Right cardiac atrium (tissue), 5 donors: ENCODE data around the gene GGA2. TPM values are rescaled to one million over a fixed set of nuclear protein-coding genes. Genes with fewer than 3 reads are reported as not detected.
"Not testable (repeated sequence)": the region's sequence is repeated elsewhere in the genome, so short reads cannot be mapped to it uniquely, and the experiment has no call there.

Experiments used
- ATAC-seq, 2 donors: fragments of 200-7000 bp; cut with Tn5 transposase; one replicate each; pipeline versions ENCODE4 v1.8.0 to v1.9.1; 2020; ENCODE audit warnings: moderate library complexity in 2 of 2, mild to moderate bottlenecking in 1 of 2
- DNase-seq, 3 donors: peaks; one replicate each; pipeline ENCODE4 v3.0.0-alpha.2; 2020
- H3K27ac ChIP-seq: one replicate; pipeline ENCODE4 v1.5.1; 2013; ENCODE audit warnings: mild to moderate bottlenecking, low read length, control low read depth, moderate library complexity
- H3K27me3 ChIP-seq: one replicate; pipeline ENCODE4 v1.6.1; 2013; ENCODE audit not compliant: control insufficient read depth, insufficient read depth
- H3K4me1 ChIP-seq: one replicate; pipeline ENCODE4 v1.6.1; 2013; ENCODE audit warnings: low read length; ENCODE audit not compliant: control insufficient read depth, insufficient read depth
- H3K4me3 ChIP-seq: one replicate; pipeline ENCODE4 v1.5.1; 2013; ENCODE audit warnings: low read length, control low read depth
- H3K9me3 ChIP-seq: one replicate; pipeline ENCODE4 v1.6.1; 2013; ENCODE audit warnings: low read length; ENCODE audit not compliant: control insufficient read depth
- WGBS: extraction: QIAGEN DNeasy Blood & Tissue Kit; methylation state at CpG from one replicate; pipeline ENCODE4 v1.1.7; 2013; 5-methylcytosine and 5-hydroxymethylcytosine counted together
- intact Hi-C, 4 donors: fragments of 100-400 bp; cut with DNase I; formaldehyde crosslinking; loops; one replicate each; pipeline versions ENCODE4 v1.11.0 to v1.14.0; 2022 to 2023
- polyA plus RNA-seq: library from polyadenylated mRNA; stranded (reverse); fragments of 200-250 nt; gene quantifications from one replicate; pipeline ENCODE4 v1.2.3, GENCODE V29; 2013
- total RNA-seq, 4 donors: library from RNA; stranded (reverse); fragmentation: NEBNext Ultra II Directional; extraction: Animal tissue kit (Norgen Biotek cat#: 25700); gene quantifications; one replicate each; pipeline ENCODE4 v1.2.1, GENCODE V29; 2021
- donor health status: healthy with polysubstance abuse.
- donor health status: DM: no; HTN: yes; CAD: no.
- donor health status: DM: no; HTN: no; CAD: no.
- donor health status: DM: no; HTN: yes; CAD: no; lungs with severe emphysema.
- donor health status: DM: yes; HTN: yes; CAD: no.

The GGA2 gene
- total and polyA plus RNA-seq, 5 donors: 20.4 to 67.2 (median 55.7) TPM

DNA sequence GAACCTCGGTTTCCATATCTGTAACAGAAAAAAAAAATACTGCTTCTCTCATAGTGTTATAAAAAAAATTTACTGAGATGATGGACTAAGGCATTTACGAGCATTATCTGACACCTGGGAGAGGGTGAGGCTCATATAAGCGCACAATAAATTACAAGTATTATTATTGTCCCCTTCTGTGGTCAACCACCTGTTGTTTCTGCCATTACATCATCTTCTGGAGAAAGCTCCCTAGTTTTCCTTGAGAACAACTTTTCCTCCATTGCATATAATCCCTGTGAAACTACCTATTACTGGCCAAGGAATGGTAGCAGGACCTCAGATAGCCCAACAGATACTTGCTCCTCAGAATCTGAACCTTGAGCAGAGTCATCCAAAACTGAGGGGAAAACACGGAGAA lies 11.7 kb upstream of the GGA2 start:
- DNase-seq (no peak), ATAC-seq (no peak)
- WGBS: 95% methylated on average over 4 of the region's 4 CpGs
- intact Hi-C loops: no loop called here
- H3K4me3 ChIP-seq: no peak overlapping the region
- H3K4me1 ChIP-seq: no peaks in the 10 kb centered on the region
- no peaks in the 10 kb centered on the region for H3K27me3 ChIP-seq
- no peaks in the 10 kb centered on the region for H3K9me3 ChIP-seq
- H3K27ac ChIP-seq: no peak overlapping the region

DNA sequence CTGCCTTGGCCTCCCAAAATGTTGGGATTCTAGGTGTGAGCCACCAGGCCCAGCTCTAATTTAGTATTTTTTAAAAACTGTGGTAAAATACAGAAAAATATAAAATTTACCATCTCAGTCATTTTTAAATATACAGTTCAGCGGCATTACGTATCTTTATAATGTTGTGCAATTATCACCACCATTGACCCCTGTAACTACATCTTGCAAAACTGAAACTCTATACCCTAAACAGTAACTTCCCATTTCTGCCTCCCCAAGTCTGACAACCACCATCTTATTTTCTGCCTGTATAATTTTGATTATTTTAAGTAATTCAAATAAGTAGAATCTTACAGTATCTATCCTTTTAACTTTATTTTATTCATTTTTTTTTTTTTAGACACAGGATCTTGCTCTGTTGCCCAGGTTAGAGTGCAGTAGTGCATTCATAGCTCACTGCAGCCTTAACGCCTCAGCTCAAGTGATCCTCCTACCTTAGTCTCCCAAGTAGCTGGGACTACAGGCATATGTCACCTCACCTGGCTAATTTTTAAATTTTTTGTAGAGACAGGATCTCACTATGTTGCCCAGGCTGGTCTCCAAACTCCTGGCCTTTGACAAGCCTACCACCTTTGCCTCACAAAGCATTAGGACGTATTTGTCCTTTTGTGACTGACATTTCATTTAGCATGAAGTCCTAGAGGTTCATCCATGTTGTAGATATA lies 10.9 kb upstream of the GGA2 start:
- Histone ChIP-seq H3K27ac (no peak overlapping the region), H3K4me1 (no peaks in the 10 kb centered on the region), H3K4me3 (no peak overlapping the region), H3K9me3 (no peaks in the 10 kb centered on the region), H3K27me3 (no peaks in the 10 kb centered on the region)
- 84% methylated on average over 4 of the region's 4 CpGs for WGBS
- ATAC-seq: no peak
- intact Hi-C loops: no loop called here
- no peak for DNase-seq

DNA sequence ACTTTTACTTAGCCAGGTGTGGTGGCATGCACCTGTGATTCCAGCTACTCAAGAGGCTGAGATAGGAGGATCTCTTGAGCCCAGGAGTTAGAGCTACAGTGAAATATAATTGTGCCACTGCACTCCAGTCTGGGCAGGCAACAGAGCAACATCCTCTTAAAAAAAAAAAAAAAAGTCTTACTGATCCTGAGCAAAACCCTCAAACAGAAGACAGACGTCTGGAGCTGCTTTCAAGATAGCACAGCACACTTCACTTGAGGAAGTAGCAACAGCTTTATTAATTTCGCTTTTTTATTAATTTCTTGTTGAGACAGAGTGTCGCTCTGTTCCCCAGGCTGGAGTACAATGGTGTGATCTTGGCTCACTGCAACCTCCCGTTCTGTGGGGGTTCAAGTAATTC lies 10.2 kb upstream of the GGA2 start:
- no peak overlapping the region for H3K27ac ChIP-seq
- no peaks in the 10 kb centered on the region for H3K9me3 ChIP-seq
- DNase-seq: no peak
- intact Hi-C loops: no loop called here
- no peak for ATAC-seq
- H3K27me3 ChIP-seq: no peaks in the 10 kb centered on the region
- 81% methylated on average over 4 of the region's 4 CpGs for WGBS
- H3K4me1 ChIP-seq: no peaks in the 10 kb centered on the region
- H3K4me3 ChIP-seq: no peak overlapping the region

DNA sequence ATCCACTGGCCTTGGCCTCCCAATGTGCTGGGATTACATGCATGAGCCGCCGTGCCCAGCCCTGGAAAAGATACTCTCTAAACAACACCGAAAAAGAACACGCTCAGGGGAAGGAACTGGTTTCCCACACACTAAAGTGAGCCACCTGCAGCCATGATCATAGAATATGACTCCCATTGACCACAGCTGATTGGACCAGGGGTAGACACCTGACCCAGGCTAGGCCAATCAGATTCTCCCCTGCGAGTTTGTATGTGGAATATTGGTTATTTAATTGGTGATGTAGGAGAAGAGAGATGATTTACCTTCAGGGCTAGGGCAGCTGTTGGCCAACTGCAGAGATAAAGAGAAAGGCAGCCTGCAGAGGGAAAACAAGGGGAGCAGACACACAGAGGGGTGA lies 9.0 kb upstream of the GGA2 start:
- Histone ChIP-seq H3K4me3 (no peak overlapping the region), H3K27me3 (no peaks in the 10 kb centered on the region), H3K4me1 (no peaks in the 10 kb centered on the region), H3K27ac (no peak overlapping the region), H3K9me3 (no peaks in the 10 kb centered on the region)
- ATAC-seq (no peak), DNase-seq (no peak)
- 94% methylated on average over 5 of the region's 5 CpGs for WGBS
- intact Hi-C loops: no loop called here

DNA sequence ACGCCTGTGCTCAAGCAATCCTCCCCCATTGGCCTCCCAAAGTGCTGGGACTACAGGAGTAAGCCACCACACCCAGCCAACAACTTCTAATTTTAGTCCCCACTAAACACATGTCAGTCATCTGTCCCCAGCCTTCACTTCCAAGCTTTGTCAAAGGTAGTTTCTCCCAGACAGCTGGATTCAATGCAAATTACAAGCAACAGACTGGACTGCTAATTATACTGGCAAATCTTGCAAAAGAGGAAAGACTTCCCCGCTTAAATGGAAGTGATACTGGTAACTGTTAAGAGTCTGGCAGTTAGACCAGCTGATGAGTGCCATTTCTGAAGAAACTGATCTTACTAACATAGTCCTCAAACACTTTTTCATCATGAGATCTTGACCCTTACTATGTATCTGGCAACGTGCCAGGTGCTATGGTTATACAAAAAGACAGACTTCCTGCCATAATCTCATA lies 8.2 kb upstream of the GGA2 start:
- intact Hi-C loops: no loop called here

DNA sequence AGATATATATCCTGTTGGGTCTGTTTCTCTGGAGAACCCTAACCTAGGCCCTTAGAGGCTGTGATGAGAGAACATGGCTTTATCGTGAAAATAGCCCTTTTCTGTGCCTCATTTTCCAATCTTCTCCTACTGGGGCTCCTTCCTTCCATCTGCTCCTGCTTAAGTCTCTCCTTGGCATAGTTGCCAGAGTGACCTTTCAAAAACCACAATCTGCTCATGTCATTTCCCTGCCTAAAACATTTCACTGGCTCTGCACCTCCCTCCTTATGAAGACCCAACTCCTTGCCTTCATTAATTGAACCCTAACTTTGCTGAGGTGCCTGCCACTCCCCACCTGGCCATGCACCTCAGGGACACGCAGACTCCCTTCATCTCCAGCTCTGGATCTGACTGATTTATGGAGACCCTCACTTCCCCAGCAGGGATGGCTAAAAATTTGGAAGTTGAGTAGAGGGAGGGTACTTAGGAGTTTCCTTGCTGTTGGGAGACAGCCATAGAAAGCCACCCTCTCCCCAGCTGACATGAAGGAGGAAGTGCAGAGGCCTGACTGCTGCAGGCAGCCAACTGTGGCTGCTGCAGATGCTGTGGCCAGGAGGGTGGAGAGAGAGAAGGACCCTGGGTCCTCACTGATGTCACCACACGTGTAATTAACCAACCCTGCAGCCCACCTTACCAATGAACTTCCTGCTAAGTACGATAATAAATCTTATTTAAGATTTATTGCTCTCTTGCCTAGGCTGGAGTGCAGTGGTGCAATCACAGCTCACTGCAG lies 6.3 kb upstream of the GGA2 start:
- Histone ChIP-seq H3K4me1 (no peaks in the 10 kb centered on the region), H3K4me3 (no peak overlapping the region), H3K9me3 (no peaks in the 10 kb centered on the region), H3K27me3 (no peaks in the 10 kb centered on the region), H3K27ac (no peak overlapping the region)
- WGBS: 85% methylated on average over 4 of the region's 4 CpGs
- DNase-seq (no peak), ATAC-seq (no peak)
- intact Hi-C loops: no loop called here

More for the DNA sequence above, 8.2 kb upstream of the GGA2 start:
- DNase-seq: no peak
- H3K27me3 ChIP-seq: no peaks in the 10 kb centered on the region
- H3K27ac ChIP-seq: no peak overlapping the region
- H3K4me3 ChIP-seq: no peak overlapping the region
- no peaks in the 10 kb centered on the region for H3K4me1 ChIP-seq
- WGBS: 62% methylated on average over 3 of the region's 3 CpGs
- ATAC-seq: no peak
- H3K9me3 ChIP-seq: no peaks in the 10 kb centered on the region

DNA sequence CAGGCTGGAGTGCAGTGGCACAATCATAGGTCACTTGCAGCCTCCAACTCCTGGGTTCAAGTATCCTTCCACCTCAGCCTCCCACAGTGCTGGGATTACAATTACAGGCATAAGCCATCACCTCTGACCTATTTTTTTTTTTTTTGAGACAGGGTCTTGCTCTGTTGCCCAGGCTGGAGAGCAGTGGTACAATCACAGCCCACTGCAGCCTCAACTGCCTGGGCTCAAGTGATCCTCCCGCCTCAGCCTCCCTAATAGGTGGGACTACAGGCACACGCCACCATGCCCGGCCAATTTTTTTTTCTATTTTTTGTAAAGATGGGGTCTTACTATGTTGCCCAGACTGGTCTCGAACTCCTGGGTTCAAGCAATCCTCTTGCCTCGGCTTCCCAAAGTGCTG lies 5.6 kb upstream of the GGA2 start:
- no peaks in the 10 kb centered on the region for H3K27me3 ChIP-seq
- ATAC-seq (no peak), DNase-seq (no peak)
- H3K4me1 ChIP-seq: no peaks in the 10 kb centered on the region
- no peaks in the 10 kb centered on the region for H3K9me3 ChIP-seq
- no peak overlapping the region for H3K27ac ChIP-seq
- WGBS: 98% methylated on average over 5 of the region's 5 CpGs
- H3K4me3 ChIP-seq: no peak overlapping the region
- intact Hi-C loops: no loop called here

DNA sequence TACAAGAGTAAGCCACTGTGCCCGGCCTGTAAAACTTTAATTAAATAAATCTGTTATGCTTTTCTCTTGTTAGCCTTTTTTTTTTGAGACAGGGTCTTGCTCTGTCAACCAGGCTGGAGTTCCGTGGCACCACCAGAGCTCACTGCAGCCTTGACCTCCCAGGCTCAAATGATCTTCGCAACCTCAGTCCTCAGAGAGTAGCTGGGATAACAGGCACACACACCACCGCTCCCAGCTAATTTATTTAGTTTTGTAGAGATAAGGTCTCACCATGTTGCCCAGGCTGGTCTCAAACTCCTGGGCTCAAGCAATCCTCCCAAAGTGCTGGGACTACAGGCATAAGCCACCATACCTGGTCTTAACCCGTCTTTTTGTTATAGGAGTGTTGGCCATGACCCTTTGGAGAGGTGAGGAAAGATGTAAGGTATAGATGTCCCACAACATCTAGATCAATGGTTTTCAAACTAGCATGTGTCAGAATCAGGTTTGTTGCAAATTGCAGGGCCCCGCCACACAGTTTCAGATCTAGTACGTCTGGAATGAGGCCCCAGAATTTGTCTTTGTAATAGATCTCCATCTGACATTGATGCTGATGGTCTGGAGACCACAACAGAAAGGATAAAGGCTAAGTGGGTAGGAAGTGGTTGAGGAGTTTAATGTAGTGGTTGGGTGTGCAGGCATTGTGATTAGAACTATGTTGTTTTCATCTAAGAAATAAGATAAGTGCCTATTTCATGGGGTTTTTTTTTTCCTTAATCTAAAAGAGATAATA lies 4.3 kb upstream of the GGA2 start:
- Histone ChIP-seq H3K27ac (no peak overlapping the region), H3K27me3 (no peaks in the 10 kb centered on the region), H3K9me3 (no peaks in the 10 kb centered on the region), H3K4me3 (no peak overlapping the region), H3K4me1 (no peaks in the 10 kb centered on the region)
- intact Hi-C loops: no loop called here
- no peak for DNase-seq
- 84% methylated on average over 7 of the region's 7 CpGs for WGBS
- no peak for ATAC-seq

DNA sequence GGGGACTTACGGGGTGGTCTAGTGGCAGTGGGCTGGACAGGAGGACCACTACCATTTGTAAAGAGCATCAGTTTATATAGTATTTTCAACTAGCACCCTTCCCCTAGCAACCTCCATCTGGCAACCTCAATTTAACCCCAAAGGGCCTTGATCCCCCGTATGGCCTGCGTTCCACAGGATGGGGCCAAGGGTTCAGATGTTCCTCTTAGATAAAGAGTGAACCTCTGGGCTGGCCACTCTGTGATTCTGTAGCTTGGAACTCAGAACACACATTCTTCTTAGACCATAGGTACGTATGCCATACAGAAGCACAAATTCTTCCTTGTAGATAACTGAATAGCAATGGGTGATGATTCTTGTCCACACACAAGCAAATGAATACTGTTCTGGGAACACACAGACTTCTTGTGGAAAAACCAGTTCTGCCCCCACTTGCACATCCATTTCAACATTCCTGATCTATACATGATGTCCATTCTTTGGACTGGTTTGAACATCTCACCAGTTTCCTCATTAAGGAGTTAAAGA lies 1.9 kb upstream of the GGA2 start:
- intact Hi-C loops: no loop called here
- Histone ChIP-seq H3K4me1 (peaks cover 6% of the 10 kb centered on the region), H3K4me3 (no peak overlapping the region), H3K27me3 (no peaks in the 10 kb centered on the region), H3K27ac (no peak overlapping the region), H3K9me3 (no peaks in the 10 kb centered on the region)
- no peak for ATAC-seq
- WGBS: 92% methylated on average over 4 of the region's 4 CpGs
- no peak for DNase-seq

DNA sequence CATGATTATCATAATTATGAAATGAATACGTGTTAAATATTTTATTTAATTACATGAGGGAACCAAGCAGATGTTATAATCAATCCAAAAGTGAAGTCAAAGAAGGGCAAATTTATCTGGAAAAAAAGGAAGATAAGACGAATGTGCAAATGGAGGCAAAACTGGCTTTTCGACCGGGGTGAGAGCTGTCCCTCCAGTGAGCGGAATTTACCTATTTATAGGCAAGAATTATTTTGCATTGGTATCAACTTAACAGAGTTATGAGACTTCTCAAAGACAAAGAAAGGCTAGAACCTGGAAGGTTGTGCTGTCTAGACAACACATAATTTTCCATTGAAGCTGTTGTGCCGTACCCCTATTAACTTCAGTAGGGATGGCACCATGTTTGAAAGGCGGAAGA lies 1.4 kb upstream of the GGA2 start:
- Histone ChIP-seq H3K4me3 (no peak overlapping the region), H3K4me1 (peaks cover 6% of the 10 kb centered on the region), H3K27ac (no peak overlapping the region), H3K9me3 (no peaks in the 10 kb centered on the region), H3K27me3 (no peaks in the 10 kb centered on the region)
- no peak for ATAC-seq
- no peak for DNase-seq
- 81% methylated on average over 7 of the region's 7 CpGs for WGBS
- intact Hi-C loops: no loop called here

DNA sequence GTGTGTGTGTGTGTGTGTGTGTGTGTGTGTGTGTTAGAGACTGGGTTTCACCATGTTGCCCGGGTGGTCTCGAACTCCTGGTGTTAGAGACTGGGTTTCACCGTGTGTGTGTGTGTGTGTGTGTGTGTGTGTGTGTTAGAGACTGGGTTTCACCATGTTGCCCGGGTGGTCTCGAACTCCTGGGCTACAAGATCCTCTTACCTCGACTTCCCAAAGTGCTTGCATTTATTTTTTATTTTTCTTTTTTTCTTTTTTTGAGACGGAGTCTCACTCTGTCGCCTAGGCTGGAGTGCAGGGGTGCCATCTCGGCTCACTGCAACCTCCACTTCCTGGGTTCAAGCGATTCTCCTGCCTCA lies 599 bp upstream of the GGA2 start:
- peaks cover 14% of the 10 kb centered on the region for H3K4me1 ChIP-seq
- H3K27ac ChIP-seq, DNase-seq, ATAC-seq, H3K27me3 ChIP-seq, intact Hi-C loops, H3K9me3 ChIP-seq: not testable (repeated sequence)
- 76% methylated on average over 10 of the region's 10 CpGs for WGBS
- peak overlapping the region; percentile 97 for H3K4me3 ChIP-seq
